ENCODE data around the gene CHRNA9. TPM values are rescaled to one million over a fixed set of nuclear protein-coding genes. Genes with fewer than 3 reads are reported as not detected.

The CHRNA9 gene
- total RNA-seq, 1 donor from 2014 or later = not detected

- ATAC-seq (no peak), DNase-seq (ENCODE audit: low spot score) (no peak)
These were observed 1.2 kb upstream of the CHRNA9 start for GRCh38 chr4:40333921-40334352.

DNA sequence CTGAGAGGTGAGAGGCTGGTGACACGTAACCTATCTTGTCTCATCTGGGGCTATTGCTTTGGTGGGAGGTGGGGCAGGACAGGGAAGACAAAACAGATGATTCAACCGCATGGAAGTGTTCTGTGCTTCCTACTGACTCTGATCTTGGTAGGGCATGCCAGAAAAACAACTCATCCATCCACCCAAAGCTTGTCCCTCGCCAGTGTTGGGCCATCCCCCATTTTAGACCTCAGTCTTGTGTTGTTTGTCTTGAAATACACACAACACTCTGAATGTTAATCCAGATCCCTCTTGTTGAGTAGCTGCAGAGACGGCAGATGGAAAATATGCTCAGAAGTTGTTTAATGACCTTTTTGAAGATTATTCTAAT is 377 bp downstream of the CHRNA9 start:
- DNase-seq (ENCODE audit: low spot score) (no peak), ATAC-seq (no peak)

GRCh38 chr4:40337051-40337450 is 1.9 kb downstream of the CHRNA9 start:
- no peak for ATAC-seq
- no peak for DNase-seq (ENCODE audit: low spot score)

- DNase-seq (ENCODE audit: low spot score) (no peak), ATAC-seq (no peak)
These were observed 2.4 kb downstream of the CHRNA9 start for GRCh38 chr4:40337523-40337922.

- no peak for ATAC-seq
- no peak for DNase-seq (ENCODE audit: low spot score)
These were observed 4.9 kb downstream of the CHRNA9 start for GRCh38 chr4:40340030-40340429.

- ATAC-seq = no peak
- no peak for DNase-seq (ENCODE audit: low spot score)
These were observed 12.3 kb downstream of the CHRNA9 start for GRCh38 chr4:40347472-40347871.

DNA sequence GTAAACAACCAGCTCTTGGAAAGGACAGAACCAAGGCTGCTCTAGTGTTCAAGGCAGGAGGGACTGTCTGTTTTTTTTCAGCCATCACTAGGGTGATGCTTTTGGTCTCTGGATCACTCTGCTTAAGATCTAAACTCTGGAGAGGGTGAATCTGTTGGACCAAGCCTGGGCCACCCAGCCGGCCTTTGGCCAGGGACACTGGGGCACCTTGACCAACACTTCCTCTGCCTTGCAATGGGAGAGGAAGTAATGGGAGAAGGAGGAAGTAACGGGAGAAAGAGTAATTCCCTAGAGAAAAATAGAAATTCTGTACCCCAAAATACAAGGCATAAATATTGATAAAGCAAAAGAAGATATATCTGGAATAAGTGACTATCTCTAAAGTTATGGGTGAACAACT is 12.9 kb downstream of the CHRNA9 start:
- ATAC-seq = no peak
- DNase-seq (ENCODE audit: low spot score) = no peak

DNA sequence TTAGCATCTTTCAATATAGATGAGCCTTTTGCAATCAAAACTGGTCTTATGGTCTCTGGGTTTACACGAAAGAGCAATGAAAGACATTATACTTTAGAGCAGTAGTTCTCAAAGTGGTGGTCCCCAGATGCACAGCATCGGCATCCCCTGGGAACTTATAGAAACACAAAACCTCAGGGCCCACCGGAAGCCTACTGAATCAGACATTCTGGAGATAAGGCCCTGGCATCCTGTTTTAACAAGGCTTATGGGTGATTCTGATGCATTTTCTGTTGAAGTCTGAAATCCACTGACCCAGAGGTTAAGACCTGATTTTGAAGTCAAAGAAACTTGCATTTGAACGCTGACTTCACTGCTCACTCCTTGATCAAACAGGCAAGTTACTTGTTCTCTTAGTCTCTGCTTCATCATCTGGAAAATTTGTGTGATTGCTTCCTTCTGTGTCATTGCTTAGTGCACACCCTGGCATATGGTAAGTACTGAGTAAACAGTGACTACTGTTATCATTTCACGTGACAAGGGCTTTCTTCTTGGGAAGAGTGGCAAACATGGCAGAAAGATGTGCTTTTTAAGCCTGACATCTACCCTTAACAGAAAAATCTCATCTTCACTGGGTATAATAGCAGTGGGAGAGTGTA is 14.5 kb downstream of the CHRNA9 start:
- DNase-seq (ENCODE audit: low spot score) = no peak
- ATAC-seq = no peak

DNA sequence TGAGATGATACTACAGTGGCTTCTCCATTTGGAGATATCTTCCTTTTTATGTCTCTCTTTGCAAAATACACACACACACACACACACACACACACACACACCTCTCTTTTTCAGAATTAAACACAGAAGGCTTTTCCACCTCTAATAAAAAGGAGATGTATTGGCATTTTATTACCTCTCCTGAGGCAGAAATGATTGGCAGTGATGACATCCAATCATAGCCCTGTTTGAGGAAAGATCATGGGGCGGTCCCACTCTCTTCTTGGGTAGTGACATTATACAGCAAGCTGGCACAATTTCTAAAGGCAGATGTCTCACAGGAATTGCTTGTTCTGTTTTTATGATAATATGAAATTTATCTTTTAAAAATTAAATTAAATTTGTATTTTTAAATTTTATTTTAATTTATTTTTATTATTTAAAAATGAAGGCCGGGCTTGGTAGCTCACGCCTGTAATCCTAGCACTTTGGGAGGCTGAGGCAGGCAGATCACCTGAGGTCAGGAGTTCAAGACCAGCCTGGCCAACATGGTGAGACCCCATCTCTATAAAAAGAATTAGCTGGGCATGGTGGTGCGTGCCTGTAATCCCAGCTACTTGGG is 15.6 kb downstream of the CHRNA9 start:
- no peak for ATAC-seq
- no peak for DNase-seq (ENCODE audit: low spot score)

DNA sequence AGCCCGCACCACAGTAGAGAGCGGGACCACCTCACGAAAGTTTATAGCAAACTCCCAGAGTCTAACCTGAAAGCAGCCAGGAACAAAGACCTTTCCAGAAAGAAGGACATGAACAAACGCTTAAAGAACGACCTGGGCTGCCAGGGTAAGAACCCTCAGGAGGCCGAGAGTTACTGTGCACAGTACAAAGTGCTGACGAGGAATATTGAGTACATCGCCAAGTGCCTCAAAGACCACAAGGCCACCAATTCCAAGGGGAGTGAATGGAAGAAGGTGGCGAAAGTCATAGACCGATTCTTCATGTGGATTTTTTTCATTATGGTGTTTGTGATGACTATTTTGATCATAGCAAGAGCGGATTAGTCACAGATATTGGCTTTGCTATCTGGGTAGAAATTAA is 19.0 kb downstream of the CHRNA9 start:
- no peak for ATAC-seq
- no peak for DNase-seq (ENCODE audit: low spot score)

DNA sequence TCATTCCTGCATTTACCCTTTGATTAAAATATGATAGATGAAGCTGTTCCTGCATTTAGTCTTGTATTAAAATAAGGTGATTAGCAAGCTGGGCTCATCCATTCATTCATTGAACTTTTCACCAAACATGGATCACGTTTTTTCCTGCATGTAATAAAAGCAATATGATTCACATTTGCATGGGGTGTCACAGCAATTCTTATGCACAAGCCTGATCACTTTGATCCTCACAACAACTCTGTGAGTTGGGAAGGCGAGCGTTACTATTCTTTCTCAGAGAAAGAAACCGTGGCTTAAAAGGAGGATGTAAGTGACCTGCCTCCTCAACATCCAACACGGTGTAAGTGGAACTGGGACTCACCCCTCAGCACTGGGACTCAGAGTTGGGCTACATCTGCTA is 20.0 kb downstream of the CHRNA9 start:
- no peak for ATAC-seq
- no peak for DNase-seq (ENCODE audit: low spot score)

DNA sequence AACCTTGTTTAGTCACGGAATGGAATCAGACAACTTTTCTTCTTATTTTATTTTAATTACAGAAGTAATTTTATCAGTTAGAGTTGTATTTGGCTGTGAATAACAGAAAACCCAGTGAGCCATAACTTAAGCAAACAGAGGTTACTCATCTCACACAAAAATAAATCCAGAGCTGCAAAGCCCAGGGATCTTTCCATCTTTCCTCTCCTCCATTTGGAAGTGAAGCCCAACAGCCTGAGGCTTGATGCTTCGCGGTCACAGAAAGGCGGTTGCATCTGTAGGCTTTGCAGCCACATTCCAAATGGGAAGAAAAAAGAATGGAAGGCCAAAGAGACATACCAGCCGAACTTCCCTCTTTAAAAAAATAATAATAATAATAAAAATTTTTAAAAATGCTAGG is 22.6 kb downstream of the CHRNA9 start:
- ATAC-seq (no peak), DNase-seq (ENCODE audit: low spot score) (no peak)

DNA sequence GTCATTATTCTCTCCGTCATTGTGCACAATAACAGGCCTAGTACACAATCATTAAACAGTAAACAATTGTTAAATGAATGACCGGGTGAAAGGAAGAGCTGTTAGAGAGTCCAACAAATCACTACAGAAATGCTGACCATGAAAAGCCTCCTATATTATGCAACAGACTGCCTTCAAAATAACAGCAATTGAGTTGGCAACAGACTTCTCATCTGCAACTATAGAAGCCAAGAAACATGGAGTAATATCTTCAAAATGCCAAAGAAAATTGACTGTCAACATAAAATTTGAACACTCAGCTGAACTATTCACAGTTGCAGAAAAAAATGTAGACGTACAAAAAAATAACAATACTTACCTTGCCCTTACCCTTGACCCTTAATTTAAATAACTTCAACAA is 26.2 kb downstream of the CHRNA9 start:
- DNase-seq (ENCODE audit: low spot score) = no peak
- no peak for ATAC-seq

DNA sequence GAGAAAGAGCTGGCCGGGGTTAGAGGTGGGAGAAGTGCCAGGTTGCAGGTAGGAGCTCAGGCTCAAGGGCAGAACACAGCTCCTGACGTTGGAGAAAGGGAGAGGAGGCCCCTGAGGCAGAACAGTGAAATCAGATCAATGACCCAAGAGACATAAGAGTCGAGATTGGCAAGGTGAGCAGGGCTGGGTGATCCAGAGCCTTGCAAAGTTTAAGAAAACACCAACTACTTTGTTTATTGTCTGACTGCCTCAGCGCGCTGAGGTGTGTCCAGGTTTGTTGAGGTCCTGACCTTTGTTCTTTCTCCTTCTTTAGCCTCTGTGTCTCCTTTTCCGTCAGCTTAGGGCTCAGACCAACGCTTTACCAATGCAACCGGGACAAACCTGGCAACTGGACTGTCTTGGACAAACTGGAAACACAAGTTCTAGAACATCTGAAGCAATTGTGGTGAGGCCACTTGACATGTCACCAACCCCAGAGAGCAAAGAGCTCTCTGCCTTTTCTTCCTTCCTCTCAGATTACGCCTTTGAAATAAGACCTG is 28.3 kb downstream of the CHRNA9 start:
- DNase-seq (ENCODE audit: low spot score) = no peak

GRCh38 chr4:40363945-40364344 is 28.8 kb downstream of the CHRNA9 start:
- ATAC-seq (no peak), DNase-seq (ENCODE audit: low spot score) (no peak)

More for the DNA sequence above, 28.3 kb downstream of the CHRNA9 start:
- peak; percentile 33 for ATAC-seq

GRCh38 chr4:40365766-40366165 is 30.6 kb downstream of the CHRNA9 start:
- DNase-seq (ENCODE audit: low spot score) = no peak

GRCh38 chr4:40367451-40367850 is 32.3 kb downstream of the CHRNA9 start:
- DNase-seq (ENCODE audit: low spot score) (peak; percentile 76), ATAC-seq (peak; percentile 78)

More at GRCh38 chr4:40365766-40366165, 30.6 kb downstream of the CHRNA9 start:
- no peak for ATAC-seq

GRCh38 chr4:40369437-40370274 is 34.5 kb downstream of the CHRNA9 start:
- DNase-seq (ENCODE audit: low spot score) (peak; percentile 81), ATAC-seq (peak; percentile 70)

GRCh38 chr4:40372651-40373050 is 37.5 kb downstream of the CHRNA9 start:
- no peak for ATAC-seq
- DNase-seq (ENCODE audit: low spot score) = no peak

GRCh38 chr4:40373636-40374035 is 38.5 kb downstream of the CHRNA9 start:
- DNase-seq (ENCODE audit: low spot score) = no peak
- no peak for ATAC-seq

DNA sequence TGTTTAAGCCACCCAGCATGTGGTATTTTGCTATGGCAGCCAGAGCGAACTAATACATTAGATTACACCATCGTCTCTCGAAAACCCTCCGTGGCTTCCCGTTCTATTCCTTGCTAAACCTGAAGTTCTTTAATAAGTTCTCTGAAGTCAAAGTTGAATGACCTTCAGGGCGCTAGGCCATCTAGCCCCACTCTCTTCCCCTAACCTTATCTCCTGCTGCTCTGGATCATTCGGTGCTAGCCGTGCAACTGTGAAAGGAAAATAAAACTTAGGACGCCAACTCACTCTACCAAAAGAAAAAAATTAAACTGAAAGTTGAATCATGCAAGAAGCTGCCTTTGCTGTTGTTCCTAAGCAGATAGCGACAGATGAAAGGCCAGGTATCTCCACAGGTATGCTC is 40.0 kb downstream of the CHRNA9 start:
- peak; percentile 57 for DNase-seq (ENCODE audit: low spot score)
- peak; percentile 81 for ATAC-seq

DNA sequence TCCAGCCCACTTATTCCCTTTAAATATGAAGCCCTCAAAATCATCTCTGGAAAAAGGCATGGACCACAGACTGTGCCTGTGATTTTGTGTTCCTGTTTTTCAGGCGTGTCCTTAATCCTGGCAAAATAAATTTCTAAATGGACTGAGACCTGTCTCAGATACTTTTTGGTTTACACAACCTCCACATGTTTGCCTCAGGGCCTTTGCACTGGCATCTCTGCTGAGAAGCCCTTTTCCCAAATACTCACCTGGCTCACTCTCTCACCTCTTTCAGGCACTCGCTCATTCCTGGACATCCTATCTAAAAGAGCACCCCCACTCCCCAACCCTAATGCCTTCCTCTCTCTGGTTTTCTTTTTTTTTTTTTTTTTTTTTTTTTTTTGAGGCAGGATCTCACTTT is 40.5 kb downstream of the CHRNA9 start:
- DNase-seq (ENCODE audit: low spot score) = no peak

More for the DNA sequence above, 40.5 kb downstream of the CHRNA9 start:
- no peak for ATAC-seq
